ENCODE measurements around the gene MLYCD.

GRCh38 chr16:83932304-83932703 is 33.4 kb downstream of the MLYCD start:
- no peak for TF ChIP-seq CTCF (IDR thresholded peaks at IDR 0.05; ENCODE audit: low read depth, low read length)
- no peak for TF ChIP-seq EZH2phosphoT487 (IDR thresholded peaks at IDR 0.05; ENCODE audit: low read depth)
